Amniotic epithelial cell (primary cell): ENCODE results near the gene STAP1.
A peak's percentile ranks its signal among the peaks of the same experiment; 100 is the strongest.
"Not testable (repeated sequence)": the region's sequence is repeated elsewhere in the genome, so short reads cannot be mapped to it uniquely, and the experiment has no call there.

Experiments used
- DNase-seq: peaks from one replicate; pipeline ENCODE4 v3.0.0-alpha.2; 2010; ENCODE audit warnings: low read depth

Gene STAP1

GRCh38 chr4:67624939-67625338, 66.4 kb downstream of the STAP1 start:
- peak; percentile 3 for DNase-seq

GRCh38 chr4:67632492-67632891, 74.0 kb downstream of the STAP1 start:
- no peak for DNase-seq

- DNase-seq = no peak
Observed at GRCh38 chr4:67634741-67635140, 76.2 kb downstream of the STAP1 start.

DNA sequence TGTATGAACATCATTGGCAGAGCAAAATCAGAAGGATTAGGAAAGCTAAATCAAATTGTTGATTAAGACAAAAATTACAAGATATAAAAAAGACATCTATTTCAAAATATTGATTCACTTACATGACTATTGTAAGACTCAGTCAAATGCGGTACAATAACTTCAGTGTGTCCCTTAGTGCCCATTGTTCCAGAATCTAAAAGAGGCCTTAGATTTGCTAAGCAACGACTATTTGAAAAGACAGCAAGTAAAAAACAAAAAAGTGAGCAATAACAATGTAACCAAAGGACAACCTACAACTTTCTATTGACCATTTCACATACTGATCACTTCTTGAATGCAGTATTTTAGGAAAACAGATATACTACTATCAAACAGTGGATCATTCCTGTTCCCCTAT, 76.8 kb downstream of the STAP1 start:
- no peak for DNase-seq

DNA sequence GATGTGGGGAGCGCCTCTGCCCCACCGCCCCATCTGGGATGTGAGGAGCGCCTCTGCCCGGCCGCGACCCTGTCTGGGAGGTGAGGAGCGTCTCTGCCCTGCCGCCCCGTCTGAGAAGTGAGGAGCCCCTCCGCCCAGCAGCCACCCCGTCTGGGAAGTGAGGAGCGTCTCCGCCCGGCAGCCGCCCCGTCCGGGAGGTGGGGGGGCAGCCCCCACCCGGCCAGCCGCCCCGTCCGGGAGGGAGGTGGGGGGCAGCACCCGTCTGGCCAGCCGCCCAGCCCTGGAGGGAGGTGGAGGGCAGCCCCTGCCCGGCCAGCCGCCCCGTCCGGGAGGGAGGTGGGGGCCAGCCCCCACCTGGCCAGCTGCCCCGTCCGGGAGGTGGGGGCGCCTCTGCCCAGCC, 78.5 kb downstream of the STAP1 start:
- DNase-seq = not testable (repeated sequence)

GRCh38 chr4:67638136-67638535, 79.6 kb downstream of the STAP1 start:
- no peak for DNase-seq

- no peak for DNase-seq
Observed at GRCh38 chr4:67651536-67651935, 93.0 kb downstream of the STAP1 start.
